Hematopoietic multipotent progenitor cell (in vitro differentiated cells): ENCODE results near the gene TMEM91. TPM values are rescaled to one million over a fixed set of nuclear protein-coding genes. Genes with fewer than 3 reads are reported as not detected.

Experiments used
- DNase-seq, 3 donors: peaks; one replicate each; pipeline ENCODE4 v3.0.0-alpha.2; 2011 to 2015; ENCODE audit warnings: low read depth in 2 of 3, low spot score in 2 of 3
- total RNA-seq: library from RNA; depleted of rRNA; stranded (reverse); fragments of >200 nt; gene quantifications from one replicate; pipeline ENCODE4 v1.2.3, GENCODE V29; 2012

Gene TMEM91
- total RNA-seq, 1 donor: 22.9 TPM

DNA sequence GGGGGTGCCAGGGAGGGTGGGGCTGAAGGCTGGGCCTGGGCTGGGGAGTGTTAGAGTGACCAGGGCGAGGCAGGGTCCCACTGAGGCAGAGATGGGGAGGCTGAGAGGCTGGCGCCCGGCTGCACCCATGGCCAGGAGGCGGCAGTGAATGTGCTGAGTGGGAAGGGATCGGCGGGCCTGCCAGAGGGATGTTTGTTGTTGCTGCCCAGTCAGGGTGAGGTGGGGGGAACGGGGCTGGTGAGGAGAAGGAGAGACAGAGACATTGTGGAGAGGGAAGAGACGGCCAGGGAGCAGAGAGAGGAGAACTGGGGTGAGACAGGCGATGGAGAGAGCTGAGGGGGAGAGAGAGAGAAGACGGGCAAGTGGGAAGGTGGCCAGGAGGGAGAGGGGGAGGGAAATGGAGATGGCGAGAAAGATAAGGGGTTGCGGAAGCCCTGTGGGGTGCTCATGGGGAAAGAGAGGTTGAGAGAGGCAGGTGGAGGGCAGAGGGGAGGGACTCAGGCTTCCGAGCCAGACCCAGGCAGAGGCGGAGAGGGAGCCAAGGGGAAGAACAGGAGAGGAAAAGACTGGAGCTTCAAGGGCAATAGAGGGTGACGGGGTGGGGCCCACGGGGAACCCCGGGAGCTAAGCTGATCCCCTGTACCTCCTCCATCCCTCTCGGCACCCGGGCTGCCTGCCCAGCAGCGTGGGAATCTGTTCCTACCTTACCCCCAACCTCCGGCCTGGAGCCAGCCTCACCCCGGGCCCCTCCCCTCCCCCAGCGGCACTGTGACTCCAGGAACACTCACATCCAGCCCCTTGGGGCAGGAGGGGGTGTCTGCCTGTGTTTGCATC is 51.5 kb downstream of the TMEM91 start:
- DNase-seq: peak in 2 of 3 donors; percentile 46 to 57

- DNase-seq: no peak
Observed at GRCh38 chr19:41428481-41428859, 52.1 kb downstream of the TMEM91 start.

GRCh38 chr19:41430922-41431321 is 54.6 kb downstream of the TMEM91 start:
- DNase-seq: no peak

DNA sequence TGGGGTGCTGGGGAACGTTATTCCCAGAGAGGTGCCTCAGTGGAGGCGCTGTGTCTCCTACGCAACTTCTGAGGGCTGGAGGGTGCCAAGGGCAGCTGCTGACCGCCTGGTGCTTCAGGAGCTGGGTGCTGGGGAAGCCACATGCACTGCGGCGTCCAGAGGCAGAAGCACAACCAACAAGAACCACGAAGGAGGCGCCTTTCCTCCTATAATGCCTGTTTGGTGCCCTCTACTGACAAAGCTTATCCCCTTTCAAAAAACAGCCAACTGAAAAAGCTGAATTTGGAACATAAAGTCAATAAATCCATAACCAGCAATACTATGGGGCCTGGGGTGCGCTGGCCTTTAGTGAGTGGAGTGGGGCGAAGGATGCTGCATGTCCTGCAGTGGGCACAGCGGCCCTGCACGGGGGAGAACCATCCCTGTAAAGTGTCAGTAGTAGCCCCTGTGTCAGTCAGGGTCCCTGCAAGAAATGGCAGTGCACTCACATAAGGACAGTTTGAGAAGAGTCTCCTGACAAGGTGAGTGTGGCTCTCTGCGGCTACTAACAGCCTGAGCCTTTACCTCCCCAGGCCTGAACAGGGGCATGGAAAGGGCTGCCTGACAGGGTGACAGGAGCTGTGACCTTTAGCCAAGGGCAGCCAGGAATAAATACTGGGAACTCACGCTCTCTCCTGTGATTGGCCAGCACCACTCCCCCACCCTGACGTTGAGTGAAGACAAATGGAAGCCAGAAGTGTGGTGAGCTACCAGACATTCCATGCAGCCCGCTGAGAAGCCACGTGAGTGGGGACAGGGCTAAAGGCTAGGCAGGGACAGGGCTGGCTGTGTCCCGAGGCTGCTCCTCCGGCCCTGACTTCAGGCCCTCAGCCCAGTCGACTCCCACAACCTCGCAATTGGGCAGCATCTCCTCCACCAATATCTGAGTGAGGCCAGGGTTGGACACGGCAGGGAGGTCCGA is 55.4 kb downstream of the TMEM91 start:
- DNase-seq: peak in 2 of 3 donors; percentile 51 to 73

GRCh38 chr19:41433171-41433570 is 56.8 kb downstream of the TMEM91 start:
- DNase-seq: no peak

Other genes with a start within 250 kb of the TMEM91 start
- 3.0 TPM for gene CYP2S1, start 183.3 kb upstream of the TMEM91 start, total RNA-seq
- 7.0 TPM for gene AXL, start 157.3 kb upstream of the TMEM91 start, total RNA-seq
- gene HNRNPUL1, start 112.2 kb upstream of the TMEM91 start, total RNA-seq: 159 TPM
- gene CCDC97, start 66.4 kb upstream of the TMEM91 start, total RNA-seq: 29.1 TPM
- 76.2 TPM for gene TGFB1, start 22.6 kb upstream of the TMEM91 start, total RNA-seq
- gene B9D2, start 12.4 kb upstream of the TMEM91 start, total RNA-seq: 26.4 TPM
- gene EXOSC5, start 20.8 kb downstream of the TMEM91 start, total RNA-seq: 36.4 TPM
- 139 TPM for gene BCKDHA, start 21.3 kb downstream of the TMEM91 start, total RNA-seq
- gene B3GNT8, start 50.8 kb downstream of the TMEM91 start, total RNA-seq: 18.0 TPM
- gene DMAC2, start 63.4 kb downstream of the TMEM91 start, total RNA-seq: 70.0 TPM
- under 0.01 TPM for gene ERICH4, start 66.6 kb downstream of the TMEM91 start, total RNA-seq
- 11.3 TPM for gene CEACAM21, start 199.6 kb downstream of the TMEM91 start, total RNA-seq